MM.1S (cell line): Measurements from ENCODE around the gene GLIS2.

Experiments
- DNase-seq: peaks from one replicate; pipeline ENCODE4 v3.0.0-alpha.2; 2015
- H2AFZ ChIP-seq: fragments of 300-600 bp; sonication (generic); 2 replicates; pipeline ENCODE4 v1.6.0; 2016; ENCODE audit warnings: antibody characterized with exemption, low read length
- H3F3A ChIP-seq: fragments of 300-600 bp; sonication (generic); 2 replicates; pipeline ENCODE4 v1.6.1; 2016; ENCODE audit warnings: mild to moderate bottlenecking, antibody characterized with exemption, low read length, moderate library complexity, mixed read lengths; ENCODE audit not compliant: insufficient read depth
- H3K27ac ChIP-seq: fragments of 300-600 bp; sonication (generic); 2 replicates; pipeline ENCODE4 v1.5.1; 2016; ENCODE audit warnings: mild to moderate bottlenecking, low read length
- H3K27me3 ChIP-seq: fragments of 300-600 bp; sonication (generic); replicated peaks from 2 replicates; pipeline ENCODE4 v1.6.0; 2016; ENCODE audit warnings: low read length; ENCODE audit not compliant: insufficient read depth
- H3K36me3 ChIP-seq: fragments of 300-600 bp; sonication (generic); replicated peaks from 2 replicates; pipeline ENCODE4 v1.6.1; 2016; ENCODE audit warnings: mild to moderate bottlenecking, low read length, mixed read lengths; ENCODE audit not compliant: insufficient read depth
- H3K4me1 ChIP-seq: fragments of 300-600 bp; sonication (generic); 2 replicates; pipeline ENCODE4 v1.6.1; 2016; ENCODE audit warnings: low read length, mixed read lengths
- H3K4me2 ChIP-seq: fragments of 300-600 bp; sonication (generic); 2 replicates; pipeline ENCODE4 v1.6.0; 2016; ENCODE audit warnings: low read depth, low read length
- H3K4me3 ChIP-seq: fragments of 300-600 bp; sonication (generic); 2 replicates; pipeline ENCODE4 v1.5.1; 2016; ENCODE audit warnings: low read length, mixed read lengths
- H3K79me2 ChIP-seq: fragments of 300-600 bp; sonication (generic); 2 replicates; pipeline ENCODE4 v1.6.1; 2016; ENCODE audit warnings: mixed run types, low read length, mixed read lengths
- H3K9ac ChIP-seq: fragments of 300-600 bp; sonication (generic); 2 replicates; pipeline ENCODE4 v1.6.1; 2016; ENCODE audit warnings: low read length, mixed read lengths
- H3K9me2 ChIP-seq: fragments of 300-600 bp; sonication (generic); replicated peaks from 2 replicates; pipeline ENCODE4 v1.6.1; 2016; ENCODE audit warnings: mild to moderate bottlenecking, low read length, mixed read lengths; ENCODE audit not compliant: insufficient read depth
- H3K9me3 ChIP-seq: fragments of 300-600 bp; sonication (generic); replicated peaks from 2 replicates; pipeline ENCODE4 v1.6.1; 2016; ENCODE audit warnings: mild to moderate bottlenecking, low read length, mixed read lengths; ENCODE audit not compliant: insufficient read depth
- H4K20me1 ChIP-seq: fragments of 300-600 bp; sonication (generic); 2 replicates; pipeline ENCODE4 v1.6.1; 2016; ENCODE audit warnings: mild to moderate bottlenecking, low read length, moderate library complexity, mixed read lengths; ENCODE audit not compliant: insufficient read depth
- CTCF ChIP-seq: fragments of 300-600 bp; sonication (generic); IDR thresholded peaks from 2 replicates; pipeline ENCODE4 v1.5.1; 2016; ENCODE audit warnings: antibody characterized with exemption, low read length, mixed read lengths
- EZH2 ChIP-seq: fragments of 300-600 bp; sonication (generic); optimal IDR thresholded peaks from 2 replicates; pipeline ENCODE3; 2017; ENCODE audit warnings: low read depth, mild to moderate bottlenecking, antibody characterized with exemption, low read length, mixed read lengths
- EZH2phosphoT487 ChIP-seq: fragments of 300-600 bp; sonication (generic); IDR thresholded peaks from 2 replicates; pipeline ENCODE4 v1.6.1; 2018; ENCODE audit warnings: antibody characterized with exemption, low read length

Gene GLIS2

GRCh38 chr16:4373909-4374742 lies 58.3 kb downstream of the GLIS2 start:
- Histone ChIP-seq H3K27ac (no peak overlapping the region), H3K27me3 (no peaks in the 10 kb centered on the region), H2AFZ (no peak overlapping the region), H4K20me1 (no peaks in the 10 kb centered on the region), H3K9ac (no peak overlapping the region), H3K9me3 (no peaks in the 10 kb centered on the region), H3F3A (no peaks in the 10 kb centered on the region), H3K4me1 (no peaks in the 10 kb centered on the region), H3K36me3 (no peaks in the 10 kb centered on the region), H3K79me2 (peaks cover 12% of the 10 kb centered on the region), H3K4me3 (no peak overlapping the region), H3K9me2 (no peaks in the 10 kb centered on the region), H3K4me2 (no peak overlapping the region)
- DNase-seq: no peak
- no peak for TF ChIP-seq CTCF
- no peak for TF ChIP-seq EZH2
- TF ChIP-seq EZH2phosphoT487: no peak

GRCh38 chr16:4375717-4376116 lies 59.9 kb downstream of the GLIS2 start:
- Histone ChIP-seq H3K4me3 (no peak overlapping the region), H4K20me1 (no peaks in the 10 kb centered on the region), H3F3A (no peaks in the 10 kb centered on the region), H3K79me2 (peaks cover 8% of the 10 kb centered on the region), H3K36me3 (no peaks in the 10 kb centered on the region), H2AFZ (no peak overlapping the region), H3K27me3 (no peaks in the 10 kb centered on the region), H3K9ac (no peak overlapping the region), H3K9me2 (no peaks in the 10 kb centered on the region), H3K4me1 (no peaks in the 10 kb centered on the region), H3K27ac (no peak overlapping the region), H3K4me2 (no peak overlapping the region), H3K9me3 (no peaks in the 10 kb centered on the region)
- no peak for DNase-seq
- TF ChIP-seq CTCF (no peak), EZH2phosphoT487 (no peak), EZH2 (no peak)

GRCh38 chr16:4376126-4376892 lies 60.4 kb downstream of the GLIS2 start:
- H3K9me3 ChIP-seq: no peaks in the 10 kb centered on the region
- H3K36me3 ChIP-seq: no peaks in the 10 kb centered on the region
- H3K27ac ChIP-seq: no peak overlapping the region
- H4K20me1 ChIP-seq: no peaks in the 10 kb centered on the region
- no peak overlapping the region for H3K4me2 ChIP-seq
- no peaks in the 10 kb centered on the region for H3K4me1 ChIP-seq
- TF ChIP-seq EZH2 (no peak), EZH2phosphoT487 (no peak), CTCF (no peak)
- H3K9me2 ChIP-seq: no peaks in the 10 kb centered on the region
- no peaks in the 10 kb centered on the region for H3K27me3 ChIP-seq
- H3K4me3 ChIP-seq: no peak overlapping the region
- no peak overlapping the region for H2AFZ ChIP-seq
- H3K79me2 ChIP-seq: peaks cover 4% of the 10 kb centered on the region; the same call in 1 of the 2 replicates
- no peaks in the 10 kb centered on the region for H3F3A ChIP-seq
- no peak overlapping the region for H3K9ac ChIP-seq
- no peak for DNase-seq
